Upper lobe of right lung (tissue), 1 donor: ENCODE measurements around the gene GALNT17. TPM values are rescaled to one million over a fixed set of nuclear protein-coding genes. Genes with fewer than 3 reads are reported as not detected.

ENCODE experiments used
- ATAC-seq: fragments of 200-7000 bp; cut with Tn5 transposase; one replicate; pipeline ENCODE4 v1.9.1; 2020; ENCODE audit warnings: mild to moderate bottlenecking, moderate library complexity
- DNase-seq: peaks from one replicate; pipeline ENCODE4 v3.0.0-alpha.2; 2020
- H3K27ac ChIP-seq: fragments of 200-600 bp; one replicate; pipeline ENCODE4 v1.8.0; 2022
- H3K27me3 ChIP-seq: fragments of 200-600 bp; one replicate; pipeline ENCODE4 v1.8.0; 2022; ENCODE audit warnings: mild to moderate bottlenecking
- H3K36me3 ChIP-seq: fragments of 200-600 bp; one replicate; pipeline ENCODE4 v1.8.0; 2022
- H3K4me1 ChIP-seq: fragments of 200-600 bp; one replicate; pipeline ENCODE4 v1.8.0; 2022
- H3K4me3 ChIP-seq: fragments of 200-600 bp; one replicate; pipeline ENCODE4 v1.8.0; 2022; ENCODE audit warnings: mild to moderate bottlenecking
- H3K9me3 ChIP-seq: fragments of 200-600 bp; one replicate; pipeline ENCODE4 v1.8.0; 2022
- intact Hi-C: fragments of 100-400 bp; cut with DNase I; formaldehyde crosslinking; loops from one replicate; pipeline ENCODE4 v1.11.0; 2022
- total RNA-seq: library from RNA; stranded (reverse); fragmentation: NEBNext Ultra II Directional; extraction: Animal tissue kit (Norgen Biotek cat#: 25700); gene quantifications from one replicate; pipeline ENCODE4 v1.2.1, GENCODE V29; 2021
- TF ChIP-seq, protein P1 (sequence below): fragments of 200-600 bp; IDR thresholded peaks from one replicate; pipeline ENCODE4 v1.8.0; 2022; ENCODE audit warnings: antibody characterized with exemption
- donor health status: DM: no; HTN: yes; CAD: no; lungs with severe emphysema.

GALNT17 gene
- total RNA-seq, 1 donor from 2014 or later, result 7.1 TPM

DNA sequence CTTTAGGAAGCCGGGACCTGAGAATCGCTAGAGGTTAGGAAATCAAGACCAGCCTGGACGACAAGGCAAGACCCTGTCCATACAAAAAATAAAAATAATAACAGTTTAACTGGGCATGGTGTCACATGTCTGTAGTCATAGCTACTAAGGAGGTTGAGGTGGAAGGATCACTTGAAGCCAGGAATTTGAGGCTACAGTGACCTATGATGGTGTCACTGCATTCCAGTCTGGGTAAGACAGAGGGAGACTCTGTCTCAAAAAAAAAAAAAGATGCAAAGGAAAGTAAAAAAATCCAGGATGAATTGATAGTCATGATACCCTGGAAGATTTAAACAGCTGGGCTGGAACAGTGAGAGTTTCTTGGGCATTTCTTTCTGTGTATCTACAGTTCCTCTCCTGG is 463.2 kb downstream of the GALNT17 start:
- no peaks in the 10 kb centered on the region for H3K9me3 ChIP-seq
- ATAC-seq, result no peak
- no peak overlapping the region for H3K27ac ChIP-seq
- no peak overlapping the region for H3K4me3 ChIP-seq
- no peaks in the 10 kb centered on the region for H3K27me3 ChIP-seq
- TF ChIP-seq, protein P1, sequence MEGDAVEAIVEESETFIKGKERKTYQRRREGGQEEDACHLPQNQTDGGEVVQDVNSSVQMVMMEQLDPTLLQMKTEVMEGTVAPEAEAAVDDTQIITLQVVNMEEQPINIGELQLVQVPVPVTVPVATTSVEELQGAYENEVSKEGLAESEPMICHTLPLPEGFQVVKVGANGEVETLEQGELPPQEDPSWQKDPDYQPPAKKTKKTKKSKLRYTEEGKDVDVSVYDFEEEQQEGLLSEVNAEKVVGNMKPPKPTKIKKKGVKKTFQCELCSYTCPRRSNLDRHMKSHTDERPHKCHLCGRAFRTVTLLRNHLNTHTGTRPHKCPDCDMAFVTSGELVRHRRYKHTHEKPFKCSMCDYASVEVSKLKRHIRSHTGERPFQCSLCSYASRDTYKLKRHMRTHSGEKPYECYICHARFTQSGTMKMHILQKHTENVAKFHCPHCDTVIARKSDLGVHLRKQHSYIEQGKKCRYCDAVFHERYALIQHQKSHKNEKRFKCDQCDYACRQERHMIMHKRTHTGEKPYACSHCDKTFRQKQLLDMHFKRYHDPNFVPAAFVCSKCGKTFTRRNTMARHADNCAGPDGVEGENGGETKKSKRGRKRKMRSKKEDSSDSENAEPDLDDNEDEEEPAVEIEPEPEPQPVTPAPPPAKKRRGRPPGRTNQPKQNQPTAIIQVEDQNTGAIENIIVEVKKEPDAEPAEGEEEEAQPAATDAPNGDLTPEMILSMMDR, result no peak
- intact Hi-C loops, result no loop called here
- no peak for DNase-seq
- H3K4me1 ChIP-seq, result no peaks in the 10 kb centered on the region
- no peaks in the 10 kb centered on the region for H3K36me3 ChIP-seq

DNA sequence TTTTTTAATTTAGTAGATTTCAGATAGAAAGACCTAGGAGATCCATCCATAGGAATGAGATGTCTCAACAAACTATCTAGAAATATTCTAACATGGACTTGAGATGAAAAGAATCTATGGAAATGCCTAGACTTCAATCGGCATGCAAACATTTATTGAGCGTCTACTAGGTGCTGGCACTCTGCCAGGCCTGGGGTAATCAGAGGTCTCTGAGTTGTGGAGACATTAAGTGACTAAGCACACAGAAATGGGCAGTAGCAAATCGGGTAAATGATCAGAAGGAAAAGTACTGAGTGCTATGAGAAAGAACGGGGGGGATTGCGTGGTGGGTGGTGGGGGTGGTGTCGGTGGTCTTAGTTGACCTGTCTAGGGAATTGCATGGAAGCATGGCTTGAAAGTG is 466.6 kb downstream of the GALNT17 start:
- H3K27me3 ChIP-seq, result no peaks in the 10 kb centered on the region
- ATAC-seq, result no peak
- intact Hi-C loops, result no loop called here
- H3K4me1 ChIP-seq, result no peaks in the 10 kb centered on the region
- no peak for DNase-seq
- no peaks in the 10 kb centered on the region for H3K9me3 ChIP-seq
- H3K36me3 ChIP-seq, result no peaks in the 10 kb centered on the region
- no peak overlapping the region for H3K4me3 ChIP-seq
- H3K27ac ChIP-seq, result no peak overlapping the region
- TF ChIP-seq, protein P1, result no peak

DNA sequence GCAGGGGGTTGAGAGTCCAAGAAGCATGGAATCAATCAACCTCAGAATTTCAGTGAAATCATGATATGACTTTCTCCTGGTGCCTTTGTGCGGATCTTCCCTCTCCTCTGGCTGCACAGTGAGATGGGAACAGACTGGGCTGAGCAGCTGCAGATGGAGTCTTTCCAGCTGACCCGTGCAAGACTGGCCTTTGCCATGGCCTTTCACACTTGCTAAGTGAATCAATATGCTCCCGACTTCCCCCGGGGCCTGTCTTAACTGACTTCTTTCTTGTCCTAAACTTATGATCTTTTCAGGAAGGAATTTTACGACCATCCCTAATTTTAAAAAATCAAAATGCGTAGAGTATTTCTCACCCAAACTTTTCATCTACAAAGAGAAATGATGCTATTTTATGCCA is 469.9 kb downstream of the GALNT17 start:
- Histone ChIP-seq H3K36me3 (no peaks in the 10 kb centered on the region), H3K4me3 (no peak overlapping the region), H3K4me1 (no peaks in the 10 kb centered on the region), H3K27ac (no peak overlapping the region), H3K9me3 (no peaks in the 10 kb centered on the region), H3K27me3 (no peaks in the 10 kb centered on the region)
- DNase-seq, result no peak
- TF ChIP-seq, protein P1, result no peak
- intact Hi-C loops, result no loop called here
- ATAC-seq, result no peak

DNA sequence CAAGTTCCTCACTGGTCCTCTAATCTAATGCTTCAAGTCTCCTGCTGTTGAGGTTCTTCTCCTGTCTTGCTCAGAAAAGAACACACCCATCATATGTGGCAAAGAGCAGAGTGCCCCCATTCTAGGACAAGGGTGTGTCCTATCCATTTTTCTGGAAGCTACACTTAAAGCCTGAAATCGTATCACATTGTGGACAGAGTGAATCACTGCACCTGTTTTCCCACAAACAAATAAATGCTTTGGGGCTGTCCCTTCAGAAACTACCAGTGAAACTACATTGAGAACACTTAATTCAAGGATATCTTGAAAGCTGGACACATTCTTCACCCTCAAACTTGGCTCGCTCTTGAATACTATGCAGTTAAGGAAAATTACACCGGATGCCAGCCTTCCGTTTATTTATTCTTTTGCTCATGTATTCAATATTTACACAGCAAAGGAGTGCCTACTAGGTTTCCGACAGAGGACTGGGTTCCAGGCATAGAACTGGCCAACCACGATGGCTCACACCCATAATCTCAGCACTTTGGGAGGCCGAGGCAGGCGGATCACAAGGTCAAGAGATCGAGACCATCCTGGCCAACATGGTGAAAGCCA is 473.0 kb downstream of the GALNT17 start:
- Histone ChIP-seq H3K9me3 (no peaks in the 10 kb centered on the region), H3K4me1 (no peaks in the 10 kb centered on the region), H3K27me3 (no peaks in the 10 kb centered on the region), H3K27ac (no peak overlapping the region), H3K36me3 (no peaks in the 10 kb centered on the region), H3K4me3 (no peak overlapping the region)
- TF ChIP-seq, protein P1, result no peak
- intact Hi-C loops, result no loop called here
- no peak for DNase-seq
- ATAC-seq, result peak; percentile 68

DNA sequence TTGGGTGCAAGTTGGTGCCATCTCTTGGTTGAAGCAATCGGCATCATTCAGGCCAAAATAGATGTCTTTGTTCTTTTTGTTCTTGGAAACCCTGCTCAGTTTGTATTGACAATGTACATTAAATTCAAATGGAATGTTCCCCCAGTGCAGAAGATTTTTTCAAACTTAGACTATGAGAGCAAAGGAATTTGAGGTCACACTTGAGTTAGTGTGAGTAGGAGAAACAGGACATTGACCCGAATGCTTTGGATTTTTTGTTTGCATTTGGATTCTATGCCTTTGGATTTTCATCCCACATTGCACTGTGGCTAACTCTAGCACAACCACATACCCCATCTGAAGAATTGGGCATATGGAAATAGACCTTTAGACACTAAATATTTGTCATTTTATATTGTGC is 480.0 kb downstream of the GALNT17 start:
- no peak for DNase-seq
- Histone ChIP-seq H3K4me3 (no peak overlapping the region), H3K27me3 (no peaks in the 10 kb centered on the region), H3K4me1 (peaks cover 4% of the 10 kb centered on the region), H3K27ac (no peak overlapping the region), H3K36me3 (no peaks in the 10 kb centered on the region), H3K9me3 (no peaks in the 10 kb centered on the region)
- TF ChIP-seq, protein P1, result no peak
- no peak for ATAC-seq
- intact Hi-C loops, result no loop called here

DNA sequence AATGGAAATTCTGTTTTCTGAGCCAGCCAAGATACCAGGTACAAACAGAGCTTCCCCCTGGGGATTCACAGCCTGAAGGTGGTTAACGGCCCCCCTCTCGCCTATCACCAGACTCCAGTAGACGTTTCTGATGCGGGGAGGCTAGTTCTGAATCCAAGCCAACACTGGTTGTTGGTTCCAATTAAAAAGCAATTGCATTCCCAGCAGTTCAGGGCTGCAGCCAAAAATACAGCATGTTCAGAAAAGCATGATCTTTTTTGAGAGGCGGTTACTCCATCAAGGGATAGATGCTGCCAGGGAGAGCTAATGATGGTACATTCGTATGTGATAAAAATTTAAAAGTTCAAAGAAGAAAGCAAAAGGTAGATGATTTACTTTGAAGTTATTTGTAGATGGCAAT is 481.0 kb downstream of the GALNT17 start:
- H3K4me3 ChIP-seq, result no peak overlapping the region
- TF ChIP-seq, protein P1, result no peak
- ATAC-seq (no peak), DNase-seq (no peak)
- peaks cover 4% of the 10 kb centered on the region for H3K4me1 ChIP-seq
- H3K36me3 ChIP-seq, result no peaks in the 10 kb centered on the region
- no peaks in the 10 kb centered on the region for H3K27me3 ChIP-seq
- intact Hi-C loops, result no loop called here
- H3K9me3 ChIP-seq, result no peaks in the 10 kb centered on the region
- no peak overlapping the region for H3K27ac ChIP-seq
